GM23338 (cell line): ENCODE results near the gene PABPC1L2B. TPM values are rescaled to one million over a fixed set of nuclear protein-coding genes. Genes with fewer than 3 reads are reported as not detected.

Experiments used
- CTCF ChIP-seq, 2 experiments: fragments of 200-600 bp in 1 of 2; sonication (generic) in 1 of 2; conservative IDR thresholded peaks; 2 replicates each; pipeline versions ENCODE4 v1.5.1 to v1.6.1; 2016 to 2017; ENCODE audit warnings: antibody characterized with exemption in 2 of 2, low read depth in 2 of 2, mild to moderate bottlenecking in 2 of 2, moderate library complexity in 1 of 2
- ZNF331 ChIP-seq: fragments of 250-450 bp; sonication (Bioruptor Pico); IDR thresholded peaks from 2 replicates; pipeline ENCODE4 v1.5.0; 2020; ENCODE audit warnings: low read depth, mild to moderate bottlenecking, moderate library complexity
- polyA plus RNA-seq: library from polyadenylated mRNA; unstranded; fragments of >200 nt; fragmentation: Nextera tagmentation; extraction: Ambion mirVana; gene quantifications from 2 replicates; pipeline ENCODE4 v1.2.1, GENCODE V29; 2016
- total RNA-seq: library from RNA; depleted of rRNA; stranded (reverse); fragments of >200 nt; shearing (Covaris generic); gene quantifications from 2 replicates; pipeline ENCODE4 v1.2.3, GENCODE V29; 2014; rRNA removed

Gene PABPC1L2B
- total and polyA plus RNA-seq, 2 experiments from 2014 or later: 0.27 TPM; not detected in 1

- TF ChIP-seq CTCF (conservative IDR thresholded peaks at IDR 0.05; ENCODE audit: low read depth in 2 of 2) (no peak), ZNF331 (no peak)
Observed at GRCh38 chrX:73028876-73029275, 26.1 kb downstream of the PABPC1L2B start (continued).

Other genes with a start within 250 kb of the PABPC1L2B start
- not detected in 2 replicates for gene DMRTC1B, start 226.0 kb upstream of the PABPC1L2B start, total RNA-seq
- not detected in 2 replicates for gene DMRTC1B, start 226.0 kb upstream of the PABPC1L2B start, polyA plus RNA-seq
- not detected in 2 replicates for gene FAM236B, start 220.3 kb upstream of the PABPC1L2B start, total RNA-seq
- not detected in 2 replicates for gene FAM236B, start 220.3 kb upstream of the PABPC1L2B start, polyA plus RNA-seq
- not detected in 2 replicates for gene FAM236D, start 194.7 kb upstream of the PABPC1L2B start, total RNA-seq
- gene FAM236D, start 194.7 kb upstream of the PABPC1L2B start, polyA plus RNA-seq: not detected in 2 replicates
- not detected in 2 replicates for gene FAM236C, start 90.3 kb upstream of the PABPC1L2B start, total RNA-seq
- not detected in 2 replicates for gene FAM236C, start 90.3 kb upstream of the PABPC1L2B start, polyA plus RNA-seq
- gene FAM236A, start 64.7 kb upstream of the PABPC1L2B start, total RNA-seq: not detected in 2 replicates
- gene FAM236A, start 64.7 kb upstream of the PABPC1L2B start, polyA plus RNA-seq: not detected in 2 replicates
- not detected in 2 replicates for gene DMRTC1, start 59.1 kb upstream of the PABPC1L2B start, total RNA-seq
- gene DMRTC1, start 59.1 kb upstream of the PABPC1L2B start, polyA plus RNA-seq: not detected in 2 replicates
- gene PABPC1L2A, start 76.6 kb downstream of the PABPC1L2B start, total RNA-seq: 1.0 and 1.4 TPM in 2 replicates
- gene PABPC1L2A, start 76.6 kb downstream of the PABPC1L2B start, polyA plus RNA-seq: 0.24 and 0.26 TPM in 2 replicates
- 16.2 and 24.0 TPM in 2 replicates for gene NAP1L2, start 211.9 kb downstream of the PABPC1L2B start, total RNA-seq
- gene NAP1L2, start 211.9 kb downstream of the PABPC1L2B start, polyA plus RNA-seq: 10.8 and 11.4 TPM in 2 replicates